GM19467 (cell line): ENCODE results near the gene TM2D3.

Source experiments
- ATAC-seq: cut with Tn5 transposase; IDR thresholded peaks from one replicate; pipeline ENCODE4 v1.9.1; 2021; ENCODE audit warnings: mild to moderate bottlenecking, moderate library complexity; ENCODE audit not compliant: unreplicated experiment

The TM2D3 gene

GRCh38 chr15:101609742-101610610 is 42.2 kb downstream of the TM2D3 start:
- no peak for ATAC-seq

- no peak for ATAC-seq
These were observed 44.0 kb downstream of the TM2D3 start for GRCh38 chr15:101608201-101608600.

GRCh38 chr15:101607108-101607507 is 45.1 kb downstream of the TM2D3 start:
- no peak for ATAC-seq

- no peak for ATAC-seq
These were observed 47.9 kb downstream of the TM2D3 start for GRCh38 chr15:101604124-101604874.

GRCh38 chr15:101602801-101603200 is 49.4 kb downstream of the TM2D3 start:
- no peak for ATAC-seq

- no peak for ATAC-seq
These were observed 52.1 kb downstream of the TM2D3 start for GRCh38 chr15:101600035-101600434.

GRCh38 chr15:101599091-101599490 is 53.1 kb downstream of the TM2D3 start:
- no peak for ATAC-seq

GRCh38 chr15:101597360-101597928 is 54.7 kb downstream of the TM2D3 start:
- no peak for ATAC-seq

GRCh38 chr15:101596633-101597032 is 55.5 kb downstream of the TM2D3 start:
- ATAC-seq: no peak
